Measurements from ENCODE around the gene EXD3.
A peak's percentile ranks its signal among the peaks of the same experiment; 100 is the strongest.

DNA sequence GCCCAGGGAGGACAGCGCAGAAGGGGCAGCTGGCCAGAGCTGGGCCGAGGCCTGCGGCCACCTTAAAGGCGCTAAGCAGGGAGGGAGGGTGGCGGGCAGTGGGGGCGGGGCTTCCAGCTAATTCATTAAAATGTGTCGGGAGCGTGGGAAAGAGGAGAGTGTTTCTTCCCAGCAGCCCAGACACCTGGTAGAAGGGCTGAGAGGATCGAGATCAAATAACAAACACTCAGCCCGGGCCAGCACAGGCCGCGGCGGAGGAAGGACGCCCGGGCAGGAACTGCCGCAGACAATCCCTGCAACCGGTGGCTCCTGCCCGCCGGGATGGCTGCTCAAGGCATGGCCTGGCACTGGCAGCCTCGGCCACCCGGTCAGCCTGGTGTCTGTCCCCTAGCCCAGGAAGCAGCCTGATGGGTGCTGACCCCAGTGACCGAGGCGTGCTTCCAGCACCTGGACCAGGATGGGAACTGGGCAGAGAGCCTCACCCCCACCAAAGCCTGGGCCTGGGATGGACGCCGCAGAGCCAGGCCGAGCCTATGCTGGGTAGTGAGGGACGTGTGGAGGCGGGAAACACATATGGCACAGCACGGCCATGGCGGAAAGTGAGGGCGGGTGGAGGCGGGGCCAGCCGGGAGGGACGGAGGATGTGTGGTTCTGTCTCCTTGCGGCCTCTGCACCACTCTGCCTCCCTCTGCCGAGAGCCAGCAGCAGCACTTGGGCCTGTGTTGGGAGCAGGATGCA is 117.7 kb downstream of the EXD3 start:
- no peak for TF ChIP-seq POLR2A (IDR thresholded peaks at IDR 0.05; ENCODE audit: low read depth)
- TF ChIP-seq, protein P1, sequence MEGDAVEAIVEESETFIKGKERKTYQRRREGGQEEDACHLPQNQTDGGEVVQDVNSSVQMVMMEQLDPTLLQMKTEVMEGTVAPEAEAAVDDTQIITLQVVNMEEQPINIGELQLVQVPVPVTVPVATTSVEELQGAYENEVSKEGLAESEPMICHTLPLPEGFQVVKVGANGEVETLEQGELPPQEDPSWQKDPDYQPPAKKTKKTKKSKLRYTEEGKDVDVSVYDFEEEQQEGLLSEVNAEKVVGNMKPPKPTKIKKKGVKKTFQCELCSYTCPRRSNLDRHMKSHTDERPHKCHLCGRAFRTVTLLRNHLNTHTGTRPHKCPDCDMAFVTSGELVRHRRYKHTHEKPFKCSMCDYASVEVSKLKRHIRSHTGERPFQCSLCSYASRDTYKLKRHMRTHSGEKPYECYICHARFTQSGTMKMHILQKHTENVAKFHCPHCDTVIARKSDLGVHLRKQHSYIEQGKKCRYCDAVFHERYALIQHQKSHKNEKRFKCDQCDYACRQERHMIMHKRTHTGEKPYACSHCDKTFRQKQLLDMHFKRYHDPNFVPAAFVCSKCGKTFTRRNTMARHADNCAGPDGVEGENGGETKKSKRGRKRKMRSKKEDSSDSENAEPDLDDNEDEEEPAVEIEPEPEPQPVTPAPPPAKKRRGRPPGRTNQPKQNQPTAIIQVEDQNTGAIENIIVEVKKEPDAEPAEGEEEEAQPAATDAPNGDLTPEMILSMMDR (IDR thresholded peaks at IDR 0.05) = peak in 1 of 3 experiments; percentile 26

All from esophagus muscularis mucosa (tissue), 3 donors.